IPS-NIHi7 (cell line): ENCODE results near the gene IFNL2.
"Not testable (repeated sequence)": the region's sequence is repeated elsewhere in the genome, so short reads cannot be mapped to it uniquely, and the experiment has no call there.

ENCODE experiments used
- DNase-seq: peaks from one replicate; pipeline ENCODE4 v3.0.0; 2012; ENCODE audit warnings: mixed read lengths; ENCODE audit errors: extremely low spot score

IFNL2 gene

DNA sequence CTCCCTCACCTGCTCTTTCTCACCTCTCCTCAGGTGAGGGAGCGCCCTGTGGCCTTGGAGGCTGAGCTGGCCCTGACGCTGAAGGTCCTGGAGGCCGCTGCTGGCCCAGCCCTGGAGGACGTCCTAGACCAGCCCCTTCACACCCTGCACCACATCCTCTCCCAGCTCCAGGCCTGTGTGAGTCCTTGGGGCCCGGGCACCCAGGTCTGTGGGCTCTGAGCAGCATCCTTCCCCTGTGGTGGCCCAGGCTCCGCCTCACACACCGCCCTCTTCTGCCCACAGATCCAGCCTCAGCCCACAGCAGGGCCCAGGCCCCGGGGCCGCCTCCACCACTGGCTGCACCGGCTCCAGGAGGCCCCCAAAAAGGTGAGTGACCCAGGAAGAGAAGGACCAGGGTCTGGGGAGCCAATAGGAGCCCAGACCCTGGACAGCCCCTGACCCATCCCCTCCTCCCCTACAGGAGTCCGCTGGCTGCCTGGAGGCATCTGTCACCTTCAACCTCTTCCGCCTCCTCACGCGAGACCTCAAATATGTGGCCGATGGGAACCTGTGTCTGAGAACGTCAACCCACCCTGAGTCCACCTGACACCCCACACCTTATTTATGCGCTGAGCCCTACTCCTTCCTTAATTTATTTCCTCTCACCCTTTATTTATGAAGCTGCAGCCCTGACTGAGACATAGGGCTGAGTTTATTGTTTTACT lies 29.9 kb downstream of the IFNL2 start:
- DNase-seq = no peak

- DNase-seq = no peak
Observed at GRCh38 chr19:39299404-39299803, 31.2 kb downstream of the IFNL2 start.

- DNase-seq = no peak
Observed at GRCh38 chr19:39299832-39300231, 31.6 kb downstream of the IFNL2 start.

DNA sequence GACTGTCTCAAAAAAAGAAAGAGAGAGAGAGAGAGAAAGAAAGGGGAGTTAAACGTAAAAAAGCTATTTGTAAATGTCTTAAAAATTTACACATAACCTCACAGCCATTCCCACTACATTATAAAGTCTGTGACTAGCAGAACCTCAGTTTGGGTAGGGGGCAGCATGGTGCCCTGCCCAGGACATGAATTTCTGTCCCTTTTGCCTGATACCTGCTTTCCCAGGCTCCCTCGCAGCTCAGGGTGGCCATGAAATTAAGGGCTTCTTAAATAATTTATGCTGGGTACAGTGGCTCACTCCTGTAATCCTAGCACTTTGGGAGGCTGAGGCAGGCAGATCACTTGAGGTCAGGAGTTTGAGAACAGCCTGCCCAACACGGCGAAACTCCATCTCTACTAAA lies 32.8 kb downstream of the IFNL2 start:
- no peak for DNase-seq

DNA sequence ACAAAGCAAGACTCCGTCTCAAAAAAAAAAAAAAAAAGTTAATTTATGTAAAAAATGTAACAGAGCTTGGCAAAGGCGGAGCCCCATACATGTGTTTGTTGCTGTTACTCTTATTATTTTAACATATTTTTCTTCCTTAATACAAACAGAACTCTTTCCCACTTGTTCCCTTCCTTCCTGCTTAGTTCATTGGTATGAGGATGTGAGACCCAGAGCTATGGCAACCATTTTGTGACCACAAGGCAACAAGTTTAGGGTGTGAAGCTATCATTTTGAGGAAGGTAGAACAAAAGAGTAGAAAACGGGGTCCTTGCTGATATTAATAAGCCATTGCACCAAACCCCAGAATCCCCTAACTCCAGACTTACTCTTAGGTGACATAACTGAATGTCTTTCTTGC lies 33.4 kb downstream of the IFNL2 start:
- no peak for DNase-seq

GRCh38 chr19:39303373-39304184 lies 35.4 kb downstream of the IFNL2 start:
- DNase-seq = peak; percentile 79

GRCh38 chr19:39304185-39304513 lies 36.0 kb downstream of the IFNL2 start:
- no peak for DNase-seq

DNA sequence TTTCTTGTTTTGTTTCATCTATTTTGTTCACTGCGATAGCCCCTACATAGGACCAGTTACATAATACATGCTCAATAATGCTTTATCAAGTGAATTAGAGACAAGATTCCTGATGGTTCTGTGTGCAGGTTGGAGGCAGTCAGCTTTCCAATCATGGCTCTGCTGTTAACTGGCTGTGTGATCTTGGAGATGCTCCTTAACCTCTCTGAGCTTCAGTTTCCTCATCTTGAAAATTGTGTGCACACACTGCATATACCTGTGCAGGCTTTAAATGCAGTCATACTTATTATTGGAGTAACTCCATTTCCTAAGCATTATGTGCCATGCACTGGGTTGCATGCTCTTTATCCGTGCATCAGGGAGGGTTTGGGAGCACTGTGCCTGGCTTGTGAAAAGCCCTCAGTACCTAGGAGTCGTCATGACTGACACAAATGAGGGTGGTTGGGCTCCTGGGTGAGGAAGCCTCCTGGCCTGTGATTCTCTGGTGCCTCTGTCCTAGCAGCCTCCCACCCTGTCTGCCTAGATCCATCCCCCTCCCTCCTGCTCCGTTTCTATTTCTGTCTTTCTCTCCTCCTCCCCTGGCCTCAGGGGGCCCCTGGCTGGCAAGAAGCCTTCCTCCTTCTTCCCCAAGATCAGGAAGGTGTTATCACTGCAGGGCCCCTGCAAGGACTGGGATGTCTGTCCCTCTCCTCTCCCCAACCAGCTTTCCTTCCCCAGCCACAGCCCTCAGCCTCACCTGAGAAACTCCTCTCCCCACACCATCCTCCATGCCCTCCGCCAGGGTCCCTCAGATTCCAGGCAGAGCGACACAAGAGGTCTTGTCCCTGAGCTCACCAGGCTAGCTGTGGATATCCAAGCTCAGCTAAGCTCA lies 36.7 kb downstream of the IFNL2 start:
- peak; percentile 40 for DNase-seq

GRCh38 chr19:39306075-39306474 lies 37.9 kb downstream of the IFNL2 start:
- DNase-seq = no peak

- peak; percentile 87 for DNase-seq
Observed at GRCh38 chr19:39307046-39307821, 39.0 kb downstream of the IFNL2 start.

DNA sequence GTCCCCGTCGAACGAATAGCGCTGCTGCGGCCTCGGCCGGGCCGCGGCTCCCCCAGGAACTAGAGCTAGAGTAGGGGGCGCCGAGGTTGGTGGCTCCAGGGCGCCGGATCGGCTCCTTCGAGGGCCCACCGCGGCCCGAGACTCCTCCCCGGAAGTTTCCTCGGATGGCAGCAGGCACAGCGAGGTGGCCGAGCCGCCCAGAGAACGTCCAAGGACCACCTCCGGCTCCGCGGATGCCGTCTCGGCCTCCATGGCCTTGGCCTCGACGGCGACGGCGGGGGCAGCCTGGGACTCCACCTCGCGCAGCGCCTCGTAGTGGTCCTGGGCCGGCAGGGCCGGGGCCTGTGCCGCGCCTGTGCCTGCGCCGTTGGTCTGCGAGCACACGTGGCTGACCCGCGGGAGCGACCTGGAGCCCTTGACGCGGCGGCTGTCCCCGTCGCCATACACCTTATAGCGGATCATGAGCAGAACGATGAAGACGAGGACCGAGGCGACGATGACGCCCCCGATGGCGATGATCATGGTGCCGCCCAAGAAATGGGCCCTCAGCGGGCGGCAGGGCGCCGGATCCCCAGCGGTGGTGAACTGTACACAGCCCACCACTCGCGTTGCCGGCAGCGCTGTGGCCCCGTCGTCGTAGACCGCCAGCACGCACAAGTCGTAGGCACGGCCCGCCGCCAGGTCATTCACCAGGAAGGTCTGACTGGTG lies 39.8 kb downstream of the IFNL2 start:
- peak; percentile 46 for DNase-seq

GRCh38 chr19:39308531-39309304 lies 40.5 kb downstream of the IFNL2 start:
- peak; percentile 85 for DNase-seq

DNA sequence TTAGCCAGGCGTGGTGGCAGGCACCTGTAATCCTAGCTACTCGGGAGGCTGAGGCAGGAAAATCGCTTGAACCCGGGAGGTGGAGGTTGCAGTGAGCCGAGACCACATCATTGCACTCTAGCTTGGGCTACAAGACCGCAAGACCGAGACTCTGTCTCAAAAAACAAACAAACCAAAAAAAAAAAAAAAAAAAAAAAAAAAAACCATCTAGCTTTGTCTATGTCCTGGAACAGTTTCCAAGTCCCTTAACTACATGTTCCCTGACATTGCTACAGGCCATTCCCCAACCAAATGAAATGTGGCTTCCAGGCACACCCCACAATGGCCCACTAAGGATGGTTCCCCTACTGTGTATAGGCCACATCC lies 41.1 kb downstream of the IFNL2 start:
- DNase-seq = not testable (repeated sequence)

GRCh38 chr19:39310558-39311311 lies 42.5 kb downstream of the IFNL2 start:
- DNase-seq = peak; percentile 76

- DNase-seq = no peak
Observed at GRCh38 chr19:39314016-39314728, 46.0 kb downstream of the IFNL2 start.

DNA sequence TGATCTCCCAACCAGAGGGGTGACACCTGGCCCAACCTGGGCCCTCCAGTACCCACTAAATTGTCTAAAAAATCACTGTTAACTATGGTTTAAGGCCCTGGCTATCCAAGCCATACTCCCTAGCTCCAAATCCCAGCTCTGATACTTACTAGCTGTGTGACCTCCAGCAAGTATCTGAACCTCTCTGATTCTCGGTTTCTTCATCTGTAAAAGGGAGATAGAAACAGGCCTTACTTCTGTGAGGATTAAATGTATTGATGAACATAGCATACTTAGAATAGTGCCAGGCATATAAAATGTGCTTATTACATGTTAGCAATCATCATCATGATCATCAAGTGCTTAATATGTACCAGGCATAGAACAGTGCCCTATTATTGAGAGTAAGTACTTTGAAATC lies 47.7 kb downstream of the IFNL2 start:
- DNase-seq = no peak

DNA sequence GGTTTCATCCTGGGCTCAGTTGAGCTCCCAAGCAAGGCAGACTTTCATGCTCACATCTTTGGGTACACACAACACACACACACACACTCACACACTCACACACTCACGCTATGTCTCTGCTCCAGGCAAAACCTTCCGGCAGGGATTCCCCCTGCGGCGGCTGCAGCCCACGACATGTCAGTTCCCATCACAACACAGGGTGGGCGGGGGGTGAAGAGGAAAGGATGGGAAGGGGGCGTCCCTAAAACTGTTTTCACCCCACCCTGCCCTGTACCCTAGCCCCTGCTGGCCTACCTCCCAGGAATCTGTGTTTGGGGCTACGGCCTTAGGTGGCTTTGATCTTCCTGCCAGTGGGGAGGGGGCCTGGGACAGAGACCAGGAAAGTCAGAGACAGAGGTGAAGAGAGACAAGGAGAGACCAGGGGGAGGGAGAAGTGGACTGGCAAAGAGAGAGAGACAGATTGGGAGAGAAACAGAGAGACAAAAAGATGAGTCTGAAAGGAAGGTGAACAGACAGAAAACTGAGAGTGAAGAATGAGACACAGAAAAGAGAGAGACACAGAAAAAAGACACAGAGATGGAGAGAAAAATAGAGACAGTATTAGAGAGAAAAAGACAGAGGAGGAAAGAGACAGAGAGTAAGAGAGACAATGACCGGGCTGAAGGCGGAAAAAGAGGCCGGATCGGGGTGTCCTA lies 48.6 kb downstream of the IFNL2 start:
- DNase-seq = no peak

DNA sequence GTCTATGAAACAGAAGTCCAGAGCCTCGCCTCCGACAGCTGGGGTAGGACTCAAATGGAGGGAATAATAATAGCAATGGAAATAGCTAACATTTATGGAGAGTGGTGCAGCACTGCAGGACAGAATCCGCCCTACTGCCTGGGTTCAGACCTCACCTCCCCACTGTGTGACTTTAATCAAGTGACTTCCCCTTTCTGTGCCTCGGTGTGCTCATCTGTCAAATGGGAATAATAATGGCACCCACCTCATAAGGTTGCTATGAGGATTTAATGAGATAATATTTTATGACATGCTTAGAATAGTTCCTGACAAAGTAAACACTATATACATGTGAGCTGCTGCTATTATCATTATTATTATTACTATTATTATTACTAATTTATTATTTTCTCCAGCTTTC lies 49.3 kb downstream of the IFNL2 start:
- no peak for DNase-seq
